Measurements from ENCODE around the gene PITX1.
"Not testable (repeated sequence)": the region's sequence is repeated elsewhere in the genome, so short reads cannot be mapped to it uniquely, and the experiment has no call there.

The PITX1 gene

DNA sequence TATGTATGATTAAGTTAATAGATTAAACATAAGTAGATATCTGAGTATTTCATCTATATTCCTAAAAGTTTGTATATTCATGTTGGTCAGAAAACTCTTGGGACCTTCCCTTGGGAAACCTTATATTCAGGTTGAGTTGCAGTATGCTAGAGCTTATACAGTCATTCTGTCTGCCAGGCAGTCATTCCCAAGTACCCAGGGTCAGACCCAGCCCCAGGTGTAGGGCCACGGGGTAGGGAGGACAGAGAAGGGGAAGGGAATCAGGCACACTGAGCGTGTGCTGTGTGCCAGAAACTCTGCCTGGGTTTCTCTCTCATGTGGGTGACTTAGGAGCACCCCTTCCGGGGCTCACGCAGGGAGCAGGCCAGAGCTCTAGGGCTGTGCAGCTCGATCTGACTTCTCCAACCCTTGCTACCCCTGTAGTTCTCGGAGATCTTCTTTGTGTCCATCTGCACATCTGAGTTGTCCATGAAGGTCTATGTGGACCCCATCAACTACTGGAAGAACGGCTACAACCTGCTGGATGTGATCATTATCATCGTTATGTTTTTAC, 38.1 kb downstream of the PITX1 start:
- ATAC-seq, result no peak

DNA sequence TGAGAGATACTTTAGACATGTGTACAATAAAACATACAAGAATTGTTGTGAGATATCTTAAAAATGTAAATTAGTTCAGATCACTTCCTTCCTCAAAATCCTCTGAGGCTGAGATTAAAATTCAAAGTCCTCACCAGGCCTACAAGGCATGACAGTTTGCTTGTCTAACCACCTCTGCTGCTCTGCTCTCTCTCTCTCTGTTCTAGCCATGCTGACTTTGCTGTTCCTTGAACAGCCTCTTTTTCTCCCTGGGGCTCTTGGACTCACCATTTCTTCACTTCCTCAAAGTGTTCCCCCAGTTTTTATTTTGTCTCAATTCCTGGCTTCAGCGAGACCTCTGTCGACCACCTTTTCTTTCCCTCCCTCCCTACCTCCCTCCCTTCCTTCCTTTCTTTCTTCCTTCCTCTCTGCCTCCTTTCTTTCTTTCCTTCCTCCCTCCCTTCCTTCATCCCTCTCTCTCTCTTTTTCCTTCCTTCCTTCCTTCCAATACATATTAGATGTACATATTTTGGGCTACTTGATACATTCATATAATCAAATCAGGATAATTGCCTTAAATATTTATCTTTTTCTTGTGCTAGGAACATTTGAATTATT, 39.4 kb downstream of the PITX1 start:
- ATAC-seq, result no peak
- TF ChIP-seq ISL1 (CRISPR knock-in tag; IDR thresholded peaks at IDR 0.05), result no peak
- no peak for TF ChIP-seq ARNTL (CRISPR knock-in tag; IDR thresholded peaks at IDR 0.05; ENCODE audit: borderline replicate concordance, low read depth)
- no peak for TF ChIP-seq BACH2 (CRISPR knock-in tag; IDR thresholded peaks at IDR 0.05; ENCODE audit: borderline replicate concordance)
- TF ChIP-seq ZNF8 (CRISPR knock-in tag; IDR thresholded peaks at IDR 0.05), result no peak
- TF ChIP-seq ESRRG (CRISPR knock-in tag; IDR thresholded peaks at IDR 0.05), result no peak
- TF ChIP-seq, protein P1, sequence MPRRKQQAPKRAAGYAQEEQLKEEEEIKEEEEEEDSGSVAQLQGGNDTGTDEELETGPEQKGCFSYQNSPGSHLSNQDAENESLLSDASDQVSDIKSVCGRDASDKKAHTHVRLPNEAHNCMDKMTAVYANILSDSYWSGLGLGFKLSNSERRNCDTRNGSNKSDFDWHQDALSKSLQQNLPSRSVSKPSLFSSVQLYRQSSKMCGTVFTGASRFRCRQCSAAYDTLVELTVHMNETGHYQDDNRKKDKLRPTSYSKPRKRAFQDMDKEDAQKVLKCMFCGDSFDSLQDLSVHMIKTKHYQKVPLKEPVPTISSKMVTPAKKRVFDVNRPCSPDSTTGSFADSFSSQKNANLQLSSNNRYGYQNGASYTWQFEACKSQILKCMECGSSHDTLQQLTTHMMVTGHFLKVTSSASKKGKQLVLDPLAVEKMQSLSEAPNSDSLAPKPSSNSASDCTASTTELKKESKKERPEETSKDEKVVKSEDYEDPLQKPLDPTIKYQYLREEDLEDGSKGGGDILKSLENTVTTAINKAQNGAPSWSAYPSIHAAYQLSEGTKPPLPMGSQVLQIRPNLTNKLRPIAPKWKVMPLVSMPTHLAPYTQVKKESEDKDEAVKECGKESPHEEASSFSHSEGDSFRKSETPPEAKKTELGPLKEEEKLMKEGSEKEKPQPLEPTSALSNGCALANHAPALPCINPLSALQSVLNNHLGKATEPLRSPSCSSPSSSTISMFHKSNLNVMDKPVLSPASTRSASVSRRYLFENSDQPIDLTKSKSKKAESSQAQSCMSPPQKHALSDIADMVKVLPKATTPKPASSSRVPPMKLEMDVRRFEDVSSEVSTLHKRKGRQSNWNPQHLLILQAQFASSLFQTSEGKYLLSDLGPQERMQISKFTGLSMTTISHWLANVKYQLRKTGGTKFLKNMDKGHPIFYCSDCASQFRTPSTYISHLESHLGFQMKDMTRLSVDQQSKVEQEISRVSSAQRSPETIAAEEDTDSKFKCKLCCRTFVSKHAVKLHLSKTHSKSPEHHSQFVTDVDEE (CRISPR knock-in tag; IDR thresholded peaks at IDR 0.05), result no peak
- no peak for TF ChIP-seq PPARA (CRISPR knock-in tag; IDR thresholded peaks at IDR 0.05; ENCODE audit: borderline replicate concordance)
- TF ChIP-seq CSDC2 (CRISPR knock-in tag; IDR thresholded peaks at IDR 0.05), result no peak

More for the DNA sequence above, 38.1 kb downstream of the PITX1 start:
- TF ChIP-seq ESRRG (CRISPR knock-in tag; IDR thresholded peaks at IDR 0.05) (no peak), OSR1 (CRISPR knock-in tag; IDR thresholded peaks at IDR 0.05) (no peak)

DNA sequence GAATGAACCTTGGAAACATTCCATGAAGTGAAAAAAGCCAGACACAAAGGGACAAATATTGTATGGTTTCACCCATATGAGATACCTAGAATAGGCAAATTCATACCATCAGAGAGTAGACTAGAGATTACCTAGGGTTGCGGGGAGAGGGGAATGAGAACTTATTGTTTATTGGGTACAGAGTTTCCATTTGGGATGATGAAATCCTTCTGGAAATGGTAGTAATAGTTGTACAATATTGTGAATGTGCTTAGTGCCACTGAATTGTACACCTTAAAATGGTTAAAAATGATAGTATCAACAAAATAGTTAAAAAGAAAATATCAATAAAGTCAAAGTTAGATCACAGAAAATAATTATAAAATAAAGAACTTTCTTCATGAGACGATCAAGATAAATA, 40.9 kb downstream of the PITX1 start:
- ATAC-seq, result no peak
- TF ChIP-seq ZC3H10 (CRISPR knock-in tag; IDR thresholded peaks at IDR 0.05), result no peak
- no peak for TF ChIP-seq ISL1 (CRISPR knock-in tag; IDR thresholded peaks at IDR 0.05)
- no peak for TF ChIP-seq BACH2 (CRISPR knock-in tag; IDR thresholded peaks at IDR 0.05; ENCODE audit: borderline replicate concordance)
- no peak for TF ChIP-seq RARB (CRISPR knock-in tag; IDR thresholded peaks at IDR 0.05)
- TF ChIP-seq ZNF565 (CRISPR knock-in tag; conservative IDR thresholded peaks at IDR 0.05; ENCODE audit: low read depth), result no peak
- TF ChIP-seq PPARA (CRISPR knock-in tag; IDR thresholded peaks at IDR 0.05; ENCODE audit: borderline replicate concordance), result no peak
- TF ChIP-seq ESRRG (CRISPR knock-in tag; IDR thresholded peaks at IDR 0.05), result no peak
- no peak for TF ChIP-seq ZFP30 (CRISPR knock-in tag; IDR thresholded peaks at IDR 0.05)
- TF ChIP-seq SNAI2 (CRISPR knock-in tag; IDR thresholded peaks at IDR 0.05), result no peak
- no peak for TF ChIP-seq CSDC2 (CRISPR knock-in tag; IDR thresholded peaks at IDR 0.05)
- TF ChIP-seq, protein P2, sequence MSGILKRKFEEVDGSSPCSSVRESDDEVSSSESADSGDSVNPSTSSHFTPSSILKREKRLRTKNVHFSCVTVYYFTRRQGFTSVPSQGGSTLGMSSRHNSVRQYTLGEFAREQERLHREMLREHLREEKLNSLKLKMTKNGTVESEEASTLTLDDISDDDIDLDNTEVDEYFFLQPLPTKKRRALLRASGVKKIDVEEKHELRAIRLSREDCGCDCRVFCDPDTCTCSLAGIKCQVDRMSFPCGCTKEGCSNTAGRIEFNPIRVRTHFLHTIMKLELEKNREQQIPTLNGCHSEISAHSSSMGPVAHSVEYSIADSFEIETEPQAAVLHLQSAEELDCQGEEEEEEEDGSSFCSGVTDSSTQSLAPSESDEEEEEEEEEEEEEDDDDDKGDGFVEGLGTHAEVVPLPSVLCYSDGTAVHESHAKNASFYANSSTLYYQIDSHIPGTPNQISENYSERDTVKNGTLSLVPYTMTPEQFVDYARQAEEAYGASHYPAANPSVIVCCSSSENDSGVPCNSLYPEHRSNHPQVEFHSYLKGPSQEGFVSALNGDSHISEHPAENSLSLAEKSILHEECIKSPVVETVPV (CRISPR knock-in tag; IDR thresholded peaks at IDR 0.05), result no peak
- no peak for TF ChIP-seq ZNF70 (CRISPR knock-in tag; IDR thresholded peaks at IDR 0.05)
- no peak for TF ChIP-seq GLIS3 (CRISPR knock-in tag; IDR thresholded peaks at IDR 0.05)
- TF ChIP-seq, protein P3, sequence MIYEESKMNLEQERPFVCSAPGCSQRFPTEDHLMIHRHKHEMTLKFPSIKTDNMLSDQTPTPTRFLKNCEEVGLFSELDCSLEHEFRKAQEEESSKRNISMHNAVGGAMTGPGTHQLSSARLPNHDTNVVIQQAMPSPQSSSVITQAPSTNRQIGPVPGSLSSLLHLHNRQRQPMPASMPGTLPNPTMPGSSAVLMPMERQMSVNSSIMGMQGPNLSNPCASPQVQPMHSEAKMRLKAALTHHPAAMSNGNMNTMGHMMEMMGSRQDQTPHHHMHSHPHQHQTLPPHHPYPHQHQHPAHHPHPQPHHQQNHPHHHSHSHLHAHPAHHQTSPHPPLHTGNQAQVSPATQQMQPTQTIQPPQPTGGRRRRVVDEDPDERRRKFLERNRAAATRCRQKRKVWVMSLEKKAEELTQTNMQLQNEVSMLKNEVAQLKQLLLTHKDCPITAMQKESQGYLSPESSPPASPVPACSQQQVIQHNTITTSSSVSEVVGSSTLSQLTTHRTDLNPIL (CRISPR knock-in tag; IDR thresholded peaks at IDR 0.05; ENCODE audit: low read depth), result no peak
- TF ChIP-seq, protein P4, sequence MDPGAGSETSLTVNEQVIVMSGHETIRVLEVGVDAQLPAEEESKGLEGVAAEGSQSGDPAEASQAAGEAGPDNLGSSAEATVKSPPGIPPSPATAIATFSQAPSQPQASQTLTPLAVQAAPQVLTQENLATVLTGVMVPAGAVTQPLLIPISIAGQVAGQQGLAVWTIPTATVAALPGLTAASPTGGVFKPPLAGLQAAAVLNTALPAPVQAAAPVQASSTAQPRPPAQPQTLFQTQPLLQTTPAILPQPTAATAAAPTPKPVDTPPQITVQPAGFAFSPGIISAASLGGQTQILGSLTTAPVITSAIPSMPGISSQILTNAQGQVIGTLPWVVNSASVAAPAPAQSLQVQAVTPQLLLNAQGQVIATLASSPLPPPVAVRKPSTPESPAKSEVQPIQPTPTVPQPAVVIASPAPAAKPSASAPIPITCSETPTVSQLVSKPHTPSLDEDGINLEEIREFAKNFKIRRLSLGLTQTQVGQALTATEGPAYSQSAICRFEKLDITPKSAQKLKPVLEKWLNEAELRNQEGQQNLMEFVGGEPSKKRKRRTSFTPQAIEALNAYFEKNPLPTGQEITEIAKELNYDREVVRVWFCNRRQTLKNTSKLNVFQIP (CRISPR knock-in tag; IDR thresholded peaks at IDR 0.05; ENCODE audit: borderline replicate concordance, low read depth), result no peak

DNA sequence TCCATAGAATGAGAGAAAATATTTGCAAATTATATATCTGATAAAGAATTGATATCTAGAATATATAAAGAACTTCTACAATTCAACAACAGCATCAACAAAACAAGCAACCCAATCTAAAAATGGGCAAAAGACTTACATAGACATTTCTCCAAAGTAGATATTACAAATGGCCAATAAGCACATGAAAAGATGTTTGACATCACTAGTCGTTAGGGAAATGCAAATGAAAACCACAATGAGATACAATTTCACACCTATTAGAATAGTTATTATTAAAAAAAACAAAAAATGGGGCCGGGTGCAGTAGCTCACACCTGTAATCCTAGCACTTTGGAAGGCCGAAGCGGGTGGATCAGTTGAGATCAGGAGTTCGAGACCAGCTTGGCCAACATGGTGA, 41.9 kb downstream of the PITX1 start:
- ATAC-seq, result no peak
- TF ChIP-seq SNAI2 (CRISPR knock-in tag; IDR thresholded peaks at IDR 0.05) (no peak), ZFP30 (CRISPR knock-in tag; IDR thresholded peaks at IDR 0.05) (no peak), PPARA (CRISPR knock-in tag; IDR thresholded peaks at IDR 0.05; ENCODE audit: borderline replicate concordance) (no peak), ZC3H10 (CRISPR knock-in tag; IDR thresholded peaks at IDR 0.05) (no peak), ZNF8 (CRISPR knock-in tag; IDR thresholded peaks at IDR 0.05) (no peak), ARNTL (CRISPR knock-in tag; IDR thresholded peaks at IDR 0.05; ENCODE audit: borderline replicate concordance, low read depth) (no peak), GLIS3 (CRISPR knock-in tag; IDR thresholded peaks at IDR 0.05) (no peak), ZFP3 (CRISPR knock-in tag; IDR thresholded peaks at IDR 0.05) (no peak), ZNF565 (CRISPR knock-in tag; conservative IDR thresholded peaks at IDR 0.05; ENCODE audit: low read depth) (no peak), TOX (CRISPR knock-in tag; IDR thresholded peaks at IDR 0.05; ENCODE audit: borderline replicate concordance) (no peak), ESRRG (CRISPR knock-in tag; IDR thresholded peaks at IDR 0.05) (no peak), BACH2 (CRISPR knock-in tag; IDR thresholded peaks at IDR 0.05; ENCODE audit: borderline replicate concordance) (no peak)
- TF ChIP-seq, protein P4 (CRISPR knock-in tag; IDR thresholded peaks at IDR 0.05; ENCODE audit: borderline replicate concordance, low read depth), result no peak
- TF ChIP-seq, protein P5, sequence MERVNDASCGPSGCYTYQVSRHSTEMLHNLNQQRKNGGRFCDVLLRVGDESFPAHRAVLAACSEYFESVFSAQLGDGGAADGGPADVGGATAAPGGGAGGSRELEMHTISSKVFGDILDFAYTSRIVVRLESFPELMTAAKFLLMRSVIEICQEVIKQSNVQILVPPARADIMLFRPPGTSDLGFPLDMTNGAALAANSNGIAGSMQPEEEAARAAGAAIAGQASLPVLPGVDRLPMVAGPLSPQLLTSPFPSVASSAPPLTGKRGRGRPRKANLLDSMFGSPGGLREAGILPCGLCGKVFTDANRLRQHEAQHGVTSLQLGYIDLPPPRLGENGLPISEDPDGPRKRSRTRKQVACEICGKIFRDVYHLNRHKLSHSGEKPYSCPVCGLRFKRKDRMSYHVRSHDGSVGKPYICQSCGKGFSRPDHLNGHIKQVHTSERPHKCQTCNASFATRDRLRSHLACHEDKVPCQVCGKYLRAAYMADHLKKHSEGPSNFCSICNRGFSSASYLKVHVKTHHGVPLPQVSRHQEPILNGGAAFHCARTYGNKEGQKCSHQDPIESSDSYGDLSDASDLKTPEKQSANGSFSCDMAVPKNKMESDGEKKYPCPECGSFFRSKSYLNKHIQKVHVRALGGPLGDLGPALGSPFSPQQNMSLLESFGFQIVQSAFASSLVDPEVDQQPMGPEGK (CRISPR knock-in tag; IDR thresholded peaks at IDR 0.05; ENCODE audit: borderline replicate concordance), result no peak

DNA sequence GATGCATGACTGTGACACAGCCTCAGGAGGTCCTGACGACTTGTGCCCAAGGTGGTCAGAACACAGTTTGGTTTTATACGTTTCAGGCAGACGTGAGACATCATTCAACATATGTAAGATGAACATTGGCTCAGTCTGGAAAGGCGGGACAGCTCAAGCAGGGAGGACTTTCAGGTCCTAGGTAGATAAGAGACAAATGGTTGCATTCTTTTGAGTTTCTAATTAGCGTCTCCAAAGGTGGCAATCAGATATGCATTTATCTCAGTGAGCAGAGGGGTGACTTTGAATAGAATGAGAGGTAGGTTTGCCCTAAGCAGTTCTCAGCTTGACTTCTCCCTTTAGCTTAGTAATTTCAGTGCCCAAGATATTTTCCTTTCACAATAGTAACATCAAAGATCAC, 43.8 kb downstream of the PITX1 start:
- ATAC-seq, result not testable (repeated sequence)
